SKM-1 treated with dmso at 0.1 percent for 144 hours (cell line): ENCODE data around the gene RTL5.

Experiments
- DNase-seq: peaks from one replicate; lab custom pipeline; 2025; ENCODE audit not compliant: unreplicated experiment; lab: John Stamatoyannopoulos, UW

The RTL5 gene

GRCh38 chrX:72079607-72080006 lies 52.1 kb downstream of the RTL5 start:
- no peak for DNase-seq

- DNase-seq: no peak
These were observed 53.3 kb downstream of the RTL5 start for GRCh38 chrX:72078411-72078810.
